Measurements from ENCODE around the gene DENND2C.
A peak's percentile ranks its signal among the peaks of the same experiment; 100 is the strongest.
"Not testable (repeated sequence)": the region's sequence is repeated elsewhere in the genome, so short reads cannot be mapped to it uniquely, and the experiment has no call there.

DENND2C gene

GRCh38 chr1:114585231-114585630 lies 84.6 kb downstream of the DENND2C start:
- H3K9ac ChIP-seq (ENCODE audit: insufficient read length), result no peak overlapping the region
- no peak for TF ChIP-seq EZH2 (IDR thresholded peaks at IDR 0.05)
- no peak for TF ChIP-seq FOXP2 (optimal IDR thresholded peaks at IDR 0.05; ENCODE audit: control extremely low read depth, extremely low read length, insufficient read depth)
- no peak for TF ChIP-seq POLR2AphosphoS5 (IDR thresholded peaks at IDR 0.05; ENCODE audit: borderline replicate concordance, low read depth, low read length)
- no peaks in the 10 kb centered on the region for H3K9me3 ChIP-seq (ENCODE audit: low read depth, low read length)
- no peak overlapping the region for H3K4me3 ChIP-seq
- H3K27ac ChIP-seq, result peak overlapping the region; percentile 14; the same call in 1 of the 2 replicates
- H3K36me3 ChIP-seq (ENCODE audit: insufficient read depth, low read length), result peaks cover 68% of the 10 kb centered on the region
- no peak for DNase-seq (ENCODE audit: low read depth, low spot score)

DNA sequence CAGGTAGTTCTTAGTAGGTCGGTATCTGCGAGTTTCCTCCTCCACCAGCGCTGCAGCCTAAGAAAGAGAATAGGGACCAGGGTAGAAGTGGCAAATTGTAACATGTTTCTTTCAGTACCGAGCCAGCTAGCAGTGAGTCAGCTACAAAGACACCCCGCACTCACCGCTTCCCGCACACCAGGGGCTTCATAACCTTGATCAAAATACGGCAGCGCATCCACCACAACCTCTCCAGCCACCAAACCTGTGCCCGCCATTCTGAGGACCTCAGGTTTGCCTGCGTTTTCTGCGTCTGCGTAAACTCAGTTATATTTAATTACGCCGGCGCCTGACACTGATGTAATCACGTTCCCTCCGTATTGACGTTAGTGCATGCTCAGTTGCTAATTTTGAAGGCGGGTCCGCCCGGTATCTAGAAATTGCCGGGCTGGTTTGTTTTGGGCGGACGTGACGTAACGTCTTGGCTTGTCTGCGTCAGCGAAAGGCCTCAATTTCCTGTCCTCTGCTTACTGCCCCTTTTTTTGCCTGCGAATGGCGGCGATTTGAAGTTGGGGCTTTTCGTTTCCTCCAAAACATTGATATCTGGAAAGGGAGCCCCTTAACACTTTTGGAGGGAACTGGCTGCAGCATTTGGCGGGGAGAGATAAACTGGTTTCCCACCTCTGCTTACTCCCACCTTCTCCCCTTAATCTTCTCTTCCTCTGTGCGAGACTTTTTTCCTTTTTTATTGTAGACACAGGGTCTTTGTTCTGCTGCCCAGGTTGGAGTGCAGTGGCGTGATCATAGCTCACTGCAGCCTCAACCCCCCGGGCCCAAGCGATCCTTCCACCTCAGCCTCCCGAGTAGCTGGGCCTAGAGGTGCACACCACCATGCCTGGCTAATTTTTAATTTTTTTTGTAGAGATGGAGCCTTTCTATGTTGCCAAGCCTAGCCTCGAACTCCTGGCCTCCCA lies 88.2 kb downstream of the DENND2C start, which contains the start of gene BCAS2:
BCAS2 (minus strand) TSS at position 281 of the 953 bp plus-strand sequence; CDS start at position 257, 24 bp downstream.
- peak; percentile 96 for DNase-seq (ENCODE audit: low read depth, low spot score)
- peaks cover 71% of the 10 kb centered on the region for H3K36me3 ChIP-seq (ENCODE audit: insufficient read depth, low read length)
- H3K4me3 ChIP-seq, result peak within 1 kb of the TSS; percentile 88
- TF ChIP-seq POLR2AphosphoS5 (IDR thresholded peaks at IDR 0.05; ENCODE audit: borderline replicate concordance, low read depth, low read length) (peak; percentile 97), FOXP2 (optimal IDR thresholded peaks at IDR 0.05; ENCODE audit: control extremely low read depth, extremely low read length, insufficient read depth) (no peak), EZH2 (IDR thresholded peaks at IDR 0.05) (no peak)
- peak within 1 kb of the TSS; percentile 96 for H3K9ac ChIP-seq (ENCODE audit: insufficient read length)
- H3K9me3 ChIP-seq (ENCODE audit: low read depth, low read length), result no peaks in the 10 kb centered on the region
- H3K27ac ChIP-seq, result peak within 1 kb of the TSS; percentile 97

DNA sequence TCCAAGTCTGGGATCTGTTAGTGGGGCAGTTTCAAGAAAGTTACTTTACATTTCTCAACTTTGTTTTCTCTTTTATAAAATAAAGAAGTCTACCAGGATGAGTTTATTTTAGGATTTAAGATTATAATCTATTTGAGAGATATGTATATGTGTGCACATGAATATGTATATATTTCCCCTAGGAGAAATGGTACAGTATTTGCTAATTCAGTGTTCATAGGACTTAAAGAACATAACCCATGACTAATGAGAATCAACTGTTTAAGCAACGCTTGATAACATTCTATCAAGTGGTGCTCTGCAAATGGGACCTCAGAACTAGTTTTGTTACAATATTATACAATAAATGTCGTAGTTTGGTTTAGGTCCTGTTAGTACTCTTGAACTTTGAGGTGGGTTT lies 95.5 kb downstream of the DENND2C start:
- Histone ChIP-seq H3K27ac (peak overlapping the region; percentile 42), H3K9me3 (ENCODE audit: low read depth, low read length) (no peaks in the 10 kb centered on the region), H3K36me3 (ENCODE audit: insufficient read depth, low read length) (peaks cover 91% of the 10 kb centered on the region), H3K9ac (ENCODE audit: insufficient read length) (no peak overlapping the region), H3K4me3 (no peak overlapping the region)
- DNase-seq (ENCODE audit: low read depth, low spot score), result peak; percentile 28
- no peak for TF ChIP-seq FOXP2 (optimal IDR thresholded peaks at IDR 0.05; ENCODE audit: control extremely low read depth, extremely low read length, insufficient read depth)
- TF ChIP-seq POLR2AphosphoS5 (IDR thresholded peaks at IDR 0.05; ENCODE audit: borderline replicate concordance, low read depth, low read length), result no peak
- TF ChIP-seq EZH2 (IDR thresholded peaks at IDR 0.05), result no peak

GRCh38 chr1:114564141-114564540 lies 105.7 kb downstream of the DENND2C start:
- peaks cover 51% of the 10 kb centered on the region for H3K36me3 ChIP-seq (ENCODE audit: insufficient read depth, low read length)
- H3K9me3 ChIP-seq (ENCODE audit: low read depth, low read length), result no peaks in the 10 kb centered on the region
- DNase-seq (ENCODE audit: low read depth, low spot score), result no peak
- no peak overlapping the region for H3K27ac ChIP-seq
- no peak overlapping the region for H3K9ac ChIP-seq (ENCODE audit: insufficient read length)
- TF ChIP-seq EZH2 (IDR thresholded peaks at IDR 0.05) (no peak), FOXP2 (optimal IDR thresholded peaks at IDR 0.05; ENCODE audit: control extremely low read depth, extremely low read length, insufficient read depth) (no peak)
- H3K4me3 ChIP-seq, result no peak overlapping the region

DNA sequence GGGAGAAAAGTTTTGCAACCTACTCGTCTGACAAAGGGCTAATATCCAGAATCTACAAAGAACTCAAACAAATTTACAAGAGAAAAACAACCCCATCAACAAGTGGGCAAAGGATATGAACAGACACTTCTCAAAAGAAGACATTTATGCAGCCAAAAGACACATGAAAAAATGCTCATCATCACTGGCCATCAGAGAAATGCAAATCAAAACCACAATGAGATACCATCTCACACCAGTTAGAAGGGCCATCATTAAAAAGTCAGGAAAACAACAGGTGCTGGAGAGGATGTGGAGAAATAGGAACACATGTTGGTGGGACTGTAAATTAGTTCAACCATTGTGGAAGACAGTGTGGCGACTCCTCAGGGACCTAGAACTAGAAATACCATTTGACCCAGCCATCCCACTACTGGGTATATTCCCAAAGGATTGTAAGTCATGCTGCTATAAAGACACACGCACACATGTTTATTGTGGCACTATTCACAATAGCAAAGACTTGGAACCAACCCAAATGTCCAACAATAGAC lies 106.8 kb downstream of the DENND2C start:
- not testable (repeated sequence) for H3K27ac ChIP-seq; H3K4me3 ChIP-seq; DNase-seq (ENCODE audit: low read depth, low spot score); H3K9me3 ChIP-seq (ENCODE audit: low read depth, low read length); H3K9ac ChIP-seq (ENCODE audit: insufficient read length)
- H3K36me3 ChIP-seq (ENCODE audit: insufficient read depth, low read length), result peaks cover 40% of the 10 kb centered on the region

GRCh38 chr1:114561333-114561732 lies 108.5 kb downstream of the DENND2C start:
- Histone ChIP-seq H3K36me3 (ENCODE audit: insufficient read depth, low read length) (peaks cover 24% of the 10 kb centered on the region), H3K4me3 (no peak overlapping the region), H3K9me3 (ENCODE audit: low read depth, low read length) (no peaks in the 10 kb centered on the region), H3K27ac (no peak overlapping the region), H3K9ac (ENCODE audit: insufficient read length) (no peak overlapping the region)
- TF ChIP-seq POLR2AphosphoS5 (IDR thresholded peaks at IDR 0.05; ENCODE audit: borderline replicate concordance, low read depth, low read length), result no peak
- no peak for TF ChIP-seq FOXP2 (optimal IDR thresholded peaks at IDR 0.05; ENCODE audit: control extremely low read depth, extremely low read length, insufficient read depth)
- no peak for TF ChIP-seq EZH2 (IDR thresholded peaks at IDR 0.05)
- no peak for DNase-seq (ENCODE audit: low read depth, low spot score)

- no peak for DNase-seq (ENCODE audit: low read depth, low spot score)
- Histone ChIP-seq H3K27ac (peak overlapping the region; percentile 25; the same call in 1 of the 2 replicates), H3K36me3 (ENCODE audit: insufficient read depth, low read length) (peaks cover 5% of the 10 kb centered on the region; the same call in 1 of the 2 replicates), H3K9ac (ENCODE audit: insufficient read length) (no peak overlapping the region), H3K4me3 (no peak overlapping the region), H3K9me3 (ENCODE audit: low read depth, low read length) (no peaks in the 10 kb centered on the region)
- no peak for TF ChIP-seq EZH2 (IDR thresholded peaks at IDR 0.05)
- TF ChIP-seq POLR2AphosphoS5 (IDR thresholded peaks at IDR 0.05; ENCODE audit: borderline replicate concordance, low read depth, low read length), result no peak
- TF ChIP-seq FOXP2 (optimal IDR thresholded peaks at IDR 0.05; ENCODE audit: control extremely low read depth, extremely low read length, insufficient read depth), result no peak
These were observed 110.5 kb downstream of the DENND2C start for GRCh38 chr1:114559356-114559755.

- Histone ChIP-seq H3K36me3 (ENCODE audit: insufficient read depth, low read length) (no peaks in the 10 kb centered on the region), H3K4me3 (no peak overlapping the region), H3K9me3 (ENCODE audit: low read depth, low read length) (no peaks in the 10 kb centered on the region), H3K9ac (ENCODE audit: insufficient read length) (no peak overlapping the region), H3K27ac (peak overlapping the region; percentile 25; the same call in 1 of the 2 replicates)
- DNase-seq (ENCODE audit: low read depth, low spot score), result no peak
- TF ChIP-seq FOXP2 (optimal IDR thresholded peaks at IDR 0.05; ENCODE audit: control extremely low read depth, extremely low read length, insufficient read depth), result no peak
- TF ChIP-seq POLR2AphosphoS5 (IDR thresholded peaks at IDR 0.05; ENCODE audit: borderline replicate concordance, low read depth, low read length), result no peak
- no peak for TF ChIP-seq EZH2 (IDR thresholded peaks at IDR 0.05)
These were observed 111.3 kb downstream of the DENND2C start for GRCh38 chr1:114558544-114558943.
